Measurements from ENCODE around the gene PLA2G4A. TPM values are rescaled to one million over a fixed set of nuclear protein-coding genes. Genes with fewer than 3 reads are reported as not detected.

The PLA2G4A gene
- total RNA-seq, 1 donor from 2014 or later = 2.2 TPM

GRCh38 chr1:186871784-186872183, 43.0 kb downstream of the PLA2G4A start:
- intact Hi-C loops (cut with micrococcal nuclease) = no loop called here

GRCh38 chr1:186872291-186872690, 43.5 kb downstream of the PLA2G4A start:
- intact Hi-C loops (cut with micrococcal nuclease) = no loop called here

GRCh38 chr1:186873687-186874086, 44.9 kb downstream of the PLA2G4A start:
- intact Hi-C loops (cut with micrococcal nuclease) = no loop called here

DNA sequence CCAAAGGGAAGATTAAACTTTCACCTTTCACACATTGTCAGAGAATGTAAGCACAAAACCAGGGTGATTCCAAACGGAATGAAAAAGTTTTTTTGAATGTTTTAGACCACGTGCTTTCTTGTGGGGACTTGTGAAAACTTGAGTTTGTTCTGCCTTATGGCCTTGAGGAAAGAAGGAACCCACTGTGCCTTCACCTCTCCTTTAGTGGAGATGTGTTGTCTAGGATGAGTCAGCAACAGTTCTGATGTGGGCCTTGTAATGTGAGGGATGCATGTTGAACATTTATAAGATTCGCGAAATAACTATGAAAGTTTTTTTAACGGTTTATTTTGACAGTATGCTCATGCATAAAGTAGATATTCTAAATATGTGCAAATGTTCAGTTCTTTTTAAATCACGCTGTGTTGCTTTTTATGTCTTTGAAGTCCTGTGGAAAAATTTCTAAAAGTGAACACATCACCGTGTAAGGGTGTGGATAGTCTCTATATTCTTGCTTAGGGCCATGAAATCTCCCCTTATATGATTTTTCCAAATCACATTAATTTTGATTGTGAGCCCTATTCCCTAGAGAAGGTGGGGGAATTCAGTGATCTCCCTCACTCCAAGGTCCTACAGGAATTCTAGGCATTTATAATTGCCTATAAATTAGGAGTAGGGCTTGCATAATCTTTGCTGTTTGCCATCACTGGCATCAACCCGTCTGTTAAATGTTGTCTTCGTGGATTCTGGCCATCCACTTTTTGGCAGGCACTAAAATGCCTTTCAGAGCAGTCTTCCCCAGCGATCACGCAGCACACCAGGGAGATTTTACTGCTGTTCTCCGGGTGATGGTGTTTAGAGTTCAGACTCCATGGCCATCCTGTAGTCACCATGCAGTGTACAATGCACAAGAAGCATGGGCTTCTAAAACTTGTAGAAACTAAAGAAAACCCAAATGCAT, 47.4 kb downstream of the PLA2G4A start:
- intact Hi-C loops (cut with micrococcal nuclease) = no loop called here

- intact Hi-C loops (cut with micrococcal nuclease) = no loop called here
These were observed 49.6 kb downstream of the PLA2G4A start for GRCh38 chr1:186878356-186878755.

- intact Hi-C loops (cut with micrococcal nuclease) = no loop called here
These were observed 52.2 kb downstream of the PLA2G4A start for GRCh38 chr1:186880982-186881381.

DNA sequence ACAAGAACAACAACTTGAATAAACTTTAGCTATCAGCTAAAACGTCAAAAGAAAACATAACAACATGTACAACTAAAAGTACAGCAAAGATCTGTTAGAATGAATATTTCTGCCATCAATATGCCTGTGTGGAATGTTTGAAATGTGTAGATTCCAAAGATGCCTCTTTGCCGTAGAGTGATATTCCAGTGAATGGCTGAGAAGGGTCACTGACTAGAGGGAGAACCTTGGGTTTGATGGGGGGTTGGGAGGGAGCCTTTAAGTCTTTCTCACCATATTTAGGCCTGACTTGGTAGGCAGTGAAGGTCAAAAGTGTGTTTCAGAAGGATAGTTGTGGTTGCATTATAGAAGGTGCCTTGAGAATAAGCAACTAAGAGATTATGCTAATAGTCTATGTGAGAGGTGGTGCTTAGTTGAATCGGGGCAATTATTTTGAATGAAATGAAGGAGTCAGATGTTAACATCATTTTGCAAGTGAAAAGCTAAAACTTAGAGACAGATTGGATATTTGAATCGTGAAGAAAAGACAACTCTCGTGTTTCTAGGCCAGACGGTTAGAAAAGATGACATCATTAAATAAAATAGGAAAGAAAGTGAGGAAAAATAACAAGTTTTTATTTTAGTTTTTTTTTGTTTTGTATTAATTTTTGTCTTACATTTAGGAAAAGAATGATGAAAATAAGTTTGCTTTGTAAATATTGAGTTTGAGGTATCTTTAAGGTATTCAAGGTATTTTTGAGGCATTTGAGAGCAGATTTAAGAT, 53.8 kb downstream of the PLA2G4A start:
- intact Hi-C loops (cut with micrococcal nuclease) = no loop called here

DNA sequence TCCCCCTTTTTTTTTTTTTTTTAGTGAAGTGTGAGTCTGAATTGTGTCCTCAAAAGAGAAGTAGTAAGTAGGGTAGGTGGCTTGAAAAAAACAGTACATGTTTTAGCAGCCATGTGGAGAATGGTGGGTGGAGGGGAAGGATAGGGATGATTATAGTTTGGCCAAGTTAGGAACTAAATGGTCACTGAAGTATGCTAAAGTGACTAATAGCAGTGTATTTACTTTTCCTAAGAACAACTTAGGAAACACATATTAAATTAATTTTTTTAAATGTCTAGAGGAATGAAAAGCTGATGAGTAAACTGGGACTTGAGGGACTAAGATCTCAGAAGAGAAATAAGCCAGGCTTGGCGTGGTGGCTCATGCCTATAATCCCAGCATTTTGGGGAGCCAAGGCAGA, 55.5 kb downstream of the PLA2G4A start:
- intact Hi-C loops (cut with micrococcal nuclease) = no loop called here

- intact Hi-C loops (cut with micrococcal nuclease) = no loop called here
These were observed 58.5 kb downstream of the PLA2G4A start for GRCh38 chr1:186887203-186887602.

DNA sequence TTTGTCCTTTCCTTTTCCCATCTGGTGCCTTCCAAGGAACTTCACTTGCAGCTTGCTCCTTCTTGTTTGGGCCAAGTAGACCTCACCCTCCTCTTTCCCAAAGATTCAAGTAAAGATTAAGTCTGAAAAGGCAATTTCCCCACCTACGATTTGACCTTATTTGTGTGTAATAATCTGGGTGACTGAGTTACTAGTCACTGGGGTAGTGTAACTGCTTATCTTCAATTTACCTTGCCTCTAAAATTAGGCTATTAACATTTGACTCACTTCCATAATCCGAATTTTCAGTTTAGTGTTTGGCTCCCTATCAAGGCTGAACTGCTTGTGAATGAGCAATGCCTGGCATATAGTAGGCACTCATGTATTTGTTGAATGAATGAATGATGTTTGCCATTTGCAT, 59.6 kb downstream of the PLA2G4A start:
- intact Hi-C loops (cut with micrococcal nuclease) = no loop called here

- intact Hi-C loops (cut with micrococcal nuclease) = no loop called here
These were observed 64.2 kb downstream of the PLA2G4A start for GRCh38 chr1:186892936-186893335.

GRCh38 chr1:186894415-186894814, 65.7 kb downstream of the PLA2G4A start:
- intact Hi-C loops (cut with micrococcal nuclease) = no loop called here

GRCh38 chr1:186896211-186896610, 67.5 kb downstream of the PLA2G4A start:
- intact Hi-C loops (cut with micrococcal nuclease) = no loop called here

DNA sequence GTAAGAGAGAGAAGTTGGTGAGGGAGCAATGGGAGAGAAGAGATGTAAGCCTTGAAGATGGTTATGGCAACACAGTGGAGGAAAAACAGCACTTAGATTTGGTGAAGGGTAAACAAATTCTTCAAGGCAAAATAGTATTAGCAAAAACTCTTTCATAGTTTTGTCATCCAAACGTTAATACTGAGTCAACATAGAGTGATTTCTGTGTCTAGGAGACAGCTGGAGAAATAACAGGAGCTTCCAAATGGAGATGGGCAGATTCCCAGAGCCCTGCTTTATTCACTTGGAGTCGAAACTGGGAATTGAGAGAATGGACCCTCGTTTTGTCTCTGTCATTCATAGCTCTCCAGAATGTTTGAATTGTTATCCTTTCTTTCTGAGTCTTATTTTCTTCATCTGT, 68.3 kb downstream of the PLA2G4A start:
- intact Hi-C loops (cut with micrococcal nuclease) = no loop called here

- intact Hi-C loops (cut with micrococcal nuclease) = no loop called here
These were observed 70.8 kb downstream of the PLA2G4A start for GRCh38 chr1:186899577-186899976.

DNA sequence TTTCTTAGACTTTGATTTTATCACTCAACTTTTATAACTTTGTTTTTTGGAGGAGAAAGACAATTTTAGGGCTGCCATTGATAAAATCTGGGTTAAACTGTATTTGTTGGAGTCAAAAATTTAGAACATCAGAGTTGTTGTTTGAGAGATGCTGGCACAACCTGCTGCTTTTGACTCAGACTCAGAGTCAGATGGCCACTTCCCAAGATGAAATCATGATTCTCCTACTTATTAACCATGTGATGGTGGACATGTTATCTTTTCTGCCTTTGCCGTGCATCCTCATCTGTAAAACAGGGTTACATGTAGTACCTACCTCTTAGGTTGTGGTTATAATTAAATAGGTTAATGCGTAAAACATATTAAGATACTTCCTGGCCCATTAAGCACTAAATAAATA, 71.2 kb downstream of the PLA2G4A start:
- intact Hi-C loops (cut with micrococcal nuclease) = no loop called here

- intact Hi-C loops (cut with micrococcal nuclease) = no loop called here
These were observed 71.9 kb downstream of the PLA2G4A start for GRCh38 chr1:186900539-186901237.

DNA sequence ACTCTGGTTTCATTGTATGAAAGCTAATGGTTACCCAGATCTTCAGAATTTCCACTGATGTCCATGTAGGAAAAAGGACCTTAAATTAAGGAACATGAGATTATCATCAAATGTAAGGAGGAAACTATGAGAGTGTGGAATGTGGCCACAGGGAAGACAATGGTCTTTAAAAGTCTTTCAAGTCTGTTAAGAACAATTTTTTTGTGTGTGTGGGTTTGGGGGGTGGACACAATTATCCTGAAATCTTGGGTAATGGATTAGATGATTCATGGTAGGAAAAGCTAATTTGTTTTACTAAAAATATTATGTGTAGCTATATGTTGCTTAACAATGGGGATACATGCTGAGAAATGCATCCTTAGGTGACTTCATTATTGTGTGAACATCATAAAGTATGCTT, 72.9 kb downstream of the PLA2G4A start:
- intact Hi-C loops (cut with micrococcal nuclease) = no loop called here

- intact Hi-C loops (cut with micrococcal nuclease) = no loop called here
These were observed 74.8 kb downstream of the PLA2G4A start for GRCh38 chr1:186903374-186904136.

GRCh38 chr1:186904361-186904760, 75.6 kb downstream of the PLA2G4A start:
- intact Hi-C loops (cut with micrococcal nuclease) = no loop called here

DNA sequence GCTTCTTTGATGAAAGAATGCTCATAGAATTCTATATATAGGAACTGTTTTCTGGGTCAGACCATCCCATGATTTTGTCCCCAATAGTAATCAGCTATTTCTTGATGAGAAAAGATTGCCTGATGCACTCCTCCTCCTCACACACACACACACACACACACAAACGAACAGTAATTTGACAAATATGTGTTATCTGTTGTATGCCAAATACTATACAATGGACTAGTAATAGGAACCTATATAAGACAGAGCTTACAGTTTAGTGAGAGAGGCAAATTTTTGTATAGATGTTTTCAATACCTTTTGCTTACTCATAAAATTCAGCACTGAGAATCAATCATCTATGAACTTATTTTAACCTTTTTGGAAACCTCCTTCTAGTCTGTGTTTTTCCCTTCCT, 76.8 kb downstream of the PLA2G4A start:
- intact Hi-C loops (cut with micrococcal nuclease) = no loop called here

Measured in T-helper 2 cell treated with Interferon-gamma antibody and Interleukin-4, amounts not matched to agents 100 ng/mL and 5 ng/mL, for 36 hours (primary cell).